ENCODE measurements around the gene FCER1G.
"Not testable (repeated sequence)": the region's sequence is repeated elsewhere in the genome, so short reads cannot be mapped to it uniquely, and the experiment has no call there.

Gene FCER1G

GRCh38 chr1:161227196-161227871, 12.2 kb downstream of the FCER1G start:
- H3K4me3 Mint-ChIP-seq = peak overlapping the region; percentile 97
- DNase-seq (ENCODE audit: low spot score in 2 of 2) (peak; percentile 88 to 94), ATAC-seq (peak; percentile 57)
- peak overlapping the region; percentile 95 for H3K27ac Mint-ChIP-seq
- H3K36me3 Mint-ChIP-seq = peaks cover 22% of the 10 kb centered on the region
- H3K9me3 Mint-ChIP-seq = no peaks in the 10 kb centered on the region
- H3K4me1 Mint-ChIP-seq = peaks cover 31% of the 10 kb centered on the region

- peaks cover 31% of the 10 kb centered on the region for H3K4me1 Mint-ChIP-seq
- H3K36me3 Mint-ChIP-seq = peaks cover 22% of the 10 kb centered on the region
- DNase-seq (ENCODE audit: low spot score in 2 of 2) = no peak
- peak overlapping the region; percentile 97 for H3K4me3 Mint-ChIP-seq
- H3K9me3 Mint-ChIP-seq = no peaks in the 10 kb centered on the region
- no peak for ATAC-seq
- no peak overlapping the region for H3K27ac Mint-ChIP-seq
These were observed 12.9 kb downstream of the FCER1G start for GRCh38 chr1:161228032-161228431.

- H3K9me3 Mint-ChIP-seq = no peaks in the 10 kb centered on the region
- ATAC-seq = no peak
- DNase-seq (ENCODE audit: low spot score in 2 of 2) = no peak
- peaks cover 22% of the 10 kb centered on the region for H3K36me3 Mint-ChIP-seq
- H3K4me1 Mint-ChIP-seq = peaks cover 31% of the 10 kb centered on the region
- no peak overlapping the region for H3K4me3 Mint-ChIP-seq
- peak overlapping the region; percentile 43 for H3K27ac Mint-ChIP-seq
These were observed 14.8 kb downstream of the FCER1G start for GRCh38 chr1:161229896-161230295.

- DNase-seq (ENCODE audit: low spot score in 2 of 2) (no peak), ATAC-seq (no peak)
- Mint-ChIP-seq H3K4me1 (peaks cover 23% of the 10 kb centered on the region), H3K27ac (peak overlapping the region; percentile 43), H3K4me3 (no peak overlapping the region), H3K36me3 (peaks cover 22% of the 10 kb centered on the region), H3K9me3 (no peaks in the 10 kb centered on the region)
These were observed 15.7 kb downstream of the FCER1G start for GRCh38 chr1:161230762-161231161.

- peaks cover 17% of the 10 kb centered on the region for H3K36me3 Mint-ChIP-seq
- no peak overlapping the region for H3K4me3 Mint-ChIP-seq
- H3K9me3 Mint-ChIP-seq = no peaks in the 10 kb centered on the region
- DNase-seq (ENCODE audit: low spot score in 2 of 2) (no peak), ATAC-seq (no peak)
- H3K4me1 Mint-ChIP-seq = no peaks in the 10 kb centered on the region
- H3K27ac Mint-ChIP-seq = no peak overlapping the region
These were observed 18.0 kb downstream of the FCER1G start for GRCh38 chr1:161233102-161233501.

- no peaks in the 10 kb centered on the region for H3K36me3 Mint-ChIP-seq
These were observed 21.1 kb downstream of the FCER1G start for GRCh38 chr1:161235957-161236775.

GRCh38 chr1:161238039-161238473, 23.0 kb downstream of the FCER1G start, which contains the start of gene NR1I3:
Gene NR1I3, minus strand, starts transcription at chr1:161238203. Its CDS starts 1,638 bp downstream, at chr1:161236565.
- no peaks in the 10 kb centered on the region for H3K36me3 Mint-ChIP-seq
- no peak for DNase-seq (ENCODE audit: low spot score in 2 of 2)
- no peaks in the 10 kb centered on the region for H3K4me1 Mint-ChIP-seq
- H3K27ac Mint-ChIP-seq = peak within 1 kb of the TSS; percentile 60
- H3K9me3 Mint-ChIP-seq = no peaks in the 10 kb centered on the region
- no peak for ATAC-seq
- H3K4me3 Mint-ChIP-seq = no peak within 1 kb of the TSS

More at GRCh38 chr1:161235957-161236775, 21.1 kb downstream of the FCER1G start:
- Mint-ChIP-seq H3K4me3 (no peak overlapping the region), H3K27ac (no peak overlapping the region), H3K4me1 (no peaks in the 10 kb centered on the region), H3K9me3 (no peaks in the 10 kb centered on the region)
- ATAC-seq (no peak), DNase-seq (ENCODE audit: low spot score in 2 of 2) (no peak)

- Mint-ChIP-seq H3K36me3 (no peaks in the 10 kb centered on the region), H3K9me3 (no peaks in the 10 kb centered on the region), H3K4me1 (no peaks in the 10 kb centered on the region), H3K4me3 (no peak overlapping the region), H3K27ac (no peak overlapping the region)
- ATAC-seq (no peak), DNase-seq (ENCODE audit: low spot score in 2 of 2) (no peak)
These were observed 26.6 kb downstream of the FCER1G start for GRCh38 chr1:161241682-161242081.

GRCh38 chr1:161242313-161242712, 27.2 kb downstream of the FCER1G start:
- no peaks in the 10 kb centered on the region for H3K9me3 Mint-ChIP-seq
- no peaks in the 10 kb centered on the region for H3K36me3 Mint-ChIP-seq
- DNase-seq (ENCODE audit: low spot score in 2 of 2) (no peak), ATAC-seq (no peak)
- H3K27ac Mint-ChIP-seq = no peak overlapping the region
- H3K4me1 Mint-ChIP-seq = no peaks in the 10 kb centered on the region
- no peak overlapping the region for H3K4me3 Mint-ChIP-seq

- H3K4me1 Mint-ChIP-seq = no peaks in the 10 kb centered on the region
- no peaks in the 10 kb centered on the region for H3K9me3 Mint-ChIP-seq
- no peak overlapping the region for H3K27ac Mint-ChIP-seq
These were observed 29.8 kb downstream of the FCER1G start for GRCh38 chr1:161244888-161245287.

GRCh38 chr1:161250100-161250499, 35.0 kb downstream of the FCER1G start:
- not testable (repeated sequence) for H3K4me3 Mint-ChIP-seq; H3K9me3 Mint-ChIP-seq; ATAC-seq; H3K27ac Mint-ChIP-seq; DNase-seq (ENCODE audit: low spot score in 2 of 2); H3K36me3 Mint-ChIP-seq; H3K4me1 Mint-ChIP-seq

More at GRCh38 chr1:161244888-161245287, 29.8 kb downstream of the FCER1G start:
- DNase-seq (ENCODE audit: low spot score in 2 of 2) = no peak
- H3K36me3 Mint-ChIP-seq = no peaks in the 10 kb centered on the region
- ATAC-seq = no peak
- H3K4me3 Mint-ChIP-seq = no peak overlapping the region

- Mint-ChIP-seq H3K4me3 (no peak overlapping the region), H3K27ac (no peak overlapping the region), H3K9me3 (peaks cover 2% of the 10 kb centered on the region), H3K36me3 (no peaks in the 10 kb centered on the region), H3K4me1 (no peaks in the 10 kb centered on the region)
- ATAC-seq (no peak), DNase-seq (ENCODE audit: low spot score in 2 of 2) (no peak)
These were observed 35.7 kb downstream of the FCER1G start for GRCh38 chr1:161250829-161251228.

- no peaks in the 10 kb centered on the region for H3K4me1 Mint-ChIP-seq
- no peak overlapping the region for H3K27ac Mint-ChIP-seq
- no peak for ATAC-seq
- no peak overlapping the region for H3K4me3 Mint-ChIP-seq
- no peak for DNase-seq (ENCODE audit: low spot score in 2 of 2)
- H3K9me3 Mint-ChIP-seq = peaks cover 2% of the 10 kb centered on the region
- H3K36me3 Mint-ChIP-seq = no peaks in the 10 kb centered on the region
These were observed 36.5 kb downstream of the FCER1G start for GRCh38 chr1:161251579-161251978.

GRCh38 chr1:161255302-161255701, 40.2 kb downstream of the FCER1G start:
- H3K4me3 Mint-ChIP-seq; H3K27ac Mint-ChIP-seq; ATAC-seq; H3K36me3 Mint-ChIP-seq; DNase-seq (ENCODE audit: low spot score in 2 of 2): not testable (repeated sequence)
- peaks cover 10% of the 10 kb centered on the region for H3K9me3 Mint-ChIP-seq
- H3K4me1 Mint-ChIP-seq = peaks cover 11% of the 10 kb centered on the region

GRCh38 chr1:161255955-161256520, 40.9 kb downstream of the FCER1G start:
- not testable (repeated sequence) for H3K4me3 Mint-ChIP-seq; ATAC-seq; H3K27ac Mint-ChIP-seq; H3K36me3 Mint-ChIP-seq; DNase-seq (ENCODE audit: low spot score in 2 of 2)
- peaks cover 11% of the 10 kb centered on the region for H3K4me1 Mint-ChIP-seq
- peaks cover 10% of the 10 kb centered on the region for H3K9me3 Mint-ChIP-seq
